ENCODE data around the gene MEF2C.

DNA sequence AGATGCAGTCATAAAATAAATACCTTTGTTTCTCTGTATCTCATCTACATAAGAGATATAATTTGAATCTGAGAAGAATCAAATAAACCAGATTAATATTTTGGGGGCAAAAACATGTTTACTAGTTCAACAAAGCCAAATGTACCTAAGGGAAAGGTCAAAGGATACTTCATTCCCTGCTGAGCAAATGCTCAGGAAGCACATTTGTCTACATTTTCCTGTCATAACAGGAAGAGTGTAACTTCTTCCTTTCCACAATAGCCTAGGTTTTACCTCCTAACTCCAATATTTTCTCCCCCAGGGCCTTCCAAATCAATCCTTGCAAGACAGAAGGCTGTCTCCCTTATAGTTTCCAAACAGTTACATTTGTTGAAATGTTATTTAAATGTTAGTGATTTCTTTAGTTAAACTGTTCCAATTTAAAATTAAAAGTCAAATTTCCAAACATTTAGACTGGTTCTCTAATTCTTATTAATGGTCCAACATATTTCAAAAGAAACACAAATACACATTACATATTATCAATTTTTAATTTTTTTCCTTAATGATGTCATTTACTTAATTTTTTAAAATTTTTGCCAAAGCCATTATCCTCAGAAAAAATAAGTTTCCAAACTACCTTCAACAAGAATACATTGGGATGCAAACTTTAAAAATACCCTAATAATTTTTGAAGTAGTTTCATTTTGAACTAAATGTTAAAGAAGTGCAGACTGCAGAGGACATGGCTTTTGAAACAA is 67.8 kb downstream of the MEF2C start:
- TF ChIP-seq POLR2A (IDR thresholded peaks at IDR 0.05) = no peak
- TF ChIP-seq, protein P1, sequence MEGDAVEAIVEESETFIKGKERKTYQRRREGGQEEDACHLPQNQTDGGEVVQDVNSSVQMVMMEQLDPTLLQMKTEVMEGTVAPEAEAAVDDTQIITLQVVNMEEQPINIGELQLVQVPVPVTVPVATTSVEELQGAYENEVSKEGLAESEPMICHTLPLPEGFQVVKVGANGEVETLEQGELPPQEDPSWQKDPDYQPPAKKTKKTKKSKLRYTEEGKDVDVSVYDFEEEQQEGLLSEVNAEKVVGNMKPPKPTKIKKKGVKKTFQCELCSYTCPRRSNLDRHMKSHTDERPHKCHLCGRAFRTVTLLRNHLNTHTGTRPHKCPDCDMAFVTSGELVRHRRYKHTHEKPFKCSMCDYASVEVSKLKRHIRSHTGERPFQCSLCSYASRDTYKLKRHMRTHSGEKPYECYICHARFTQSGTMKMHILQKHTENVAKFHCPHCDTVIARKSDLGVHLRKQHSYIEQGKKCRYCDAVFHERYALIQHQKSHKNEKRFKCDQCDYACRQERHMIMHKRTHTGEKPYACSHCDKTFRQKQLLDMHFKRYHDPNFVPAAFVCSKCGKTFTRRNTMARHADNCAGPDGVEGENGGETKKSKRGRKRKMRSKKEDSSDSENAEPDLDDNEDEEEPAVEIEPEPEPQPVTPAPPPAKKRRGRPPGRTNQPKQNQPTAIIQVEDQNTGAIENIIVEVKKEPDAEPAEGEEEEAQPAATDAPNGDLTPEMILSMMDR (IDR thresholded peaks at IDR 0.05) = no peak
